BE2C (cell line): ENCODE results near the gene SAMD15.

Experiments
- DNase-seq: peaks from one replicate; pipeline ENCODE4 v3.0.0-alpha.2; 2020
- H3K27me3 ChIP-seq: fragments of 250-450 bp; sonication (Bioruptor Pico); 2 replicates; pipeline ENCODE4 v1.5.1; 2020; ENCODE audit warnings: mild to moderate bottlenecking
- H3K36me3 ChIP-seq: fragments of 250-450 bp; sonication (Bioruptor Pico); 2 replicates; pipeline ENCODE4 v1.5.1; 2020; ENCODE audit warnings: mild to moderate bottlenecking
- H3K4me1 ChIP-seq: fragments of 250-450 bp; sonication (Bioruptor Pico); 2 replicates; pipeline ENCODE4 v1.5.1; 2020
- H3K4me3 ChIP-seq: 2 replicates; pipeline ENCODE4 v1.5.1; 2011; ENCODE audit warnings: low read depth, low read length
- H3K9me3 ChIP-seq: fragments of 250-450 bp; sonication (Bioruptor Pico); 2 replicates; pipeline ENCODE4 v1.5.1; 2020
- TF ChIP-seq, protein P1 (sequence below): IDR thresholded peaks from 2 replicates; pipeline ENCODE4 v1.5.1; 2012; ENCODE audit warnings: mild to moderate bottlenecking, low read depth, low read length

Gene SAMD15

DNA sequence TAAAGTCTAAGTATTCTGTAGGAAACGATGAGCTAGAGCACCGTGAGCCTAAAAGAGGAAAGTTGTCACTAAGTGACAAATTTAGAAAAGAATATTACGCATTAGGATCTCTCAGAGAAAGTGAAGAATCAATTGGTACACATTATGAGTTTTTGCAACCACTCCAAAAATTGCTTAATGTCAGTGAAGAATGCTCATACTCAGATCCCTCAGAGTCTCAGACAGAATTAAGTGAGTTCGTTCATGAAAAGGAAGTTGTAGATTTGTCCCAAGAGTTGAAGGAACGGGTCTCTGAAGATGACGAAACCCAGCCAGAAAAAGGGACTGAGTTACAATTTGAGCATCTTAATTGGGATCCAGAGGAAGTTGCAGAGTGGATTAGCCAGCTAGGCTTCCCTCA lies 1.5 kb downstream of the SAMD15 start:
- Histone ChIP-seq H3K4me1 (peaks cover 4% of the 10 kb centered on the region; the same call in 1 of the 2 replicates), H3K9me3 (no peaks in the 10 kb centered on the region), H3K27me3 (no peaks in the 10 kb centered on the region), H3K36me3 (no peaks in the 10 kb centered on the region), H3K4me3 (no peak overlapping the region)
- no peak for DNase-seq
- TF ChIP-seq, protein P1, sequence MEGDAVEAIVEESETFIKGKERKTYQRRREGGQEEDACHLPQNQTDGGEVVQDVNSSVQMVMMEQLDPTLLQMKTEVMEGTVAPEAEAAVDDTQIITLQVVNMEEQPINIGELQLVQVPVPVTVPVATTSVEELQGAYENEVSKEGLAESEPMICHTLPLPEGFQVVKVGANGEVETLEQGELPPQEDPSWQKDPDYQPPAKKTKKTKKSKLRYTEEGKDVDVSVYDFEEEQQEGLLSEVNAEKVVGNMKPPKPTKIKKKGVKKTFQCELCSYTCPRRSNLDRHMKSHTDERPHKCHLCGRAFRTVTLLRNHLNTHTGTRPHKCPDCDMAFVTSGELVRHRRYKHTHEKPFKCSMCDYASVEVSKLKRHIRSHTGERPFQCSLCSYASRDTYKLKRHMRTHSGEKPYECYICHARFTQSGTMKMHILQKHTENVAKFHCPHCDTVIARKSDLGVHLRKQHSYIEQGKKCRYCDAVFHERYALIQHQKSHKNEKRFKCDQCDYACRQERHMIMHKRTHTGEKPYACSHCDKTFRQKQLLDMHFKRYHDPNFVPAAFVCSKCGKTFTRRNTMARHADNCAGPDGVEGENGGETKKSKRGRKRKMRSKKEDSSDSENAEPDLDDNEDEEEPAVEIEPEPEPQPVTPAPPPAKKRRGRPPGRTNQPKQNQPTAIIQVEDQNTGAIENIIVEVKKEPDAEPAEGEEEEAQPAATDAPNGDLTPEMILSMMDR: no peak

DNA sequence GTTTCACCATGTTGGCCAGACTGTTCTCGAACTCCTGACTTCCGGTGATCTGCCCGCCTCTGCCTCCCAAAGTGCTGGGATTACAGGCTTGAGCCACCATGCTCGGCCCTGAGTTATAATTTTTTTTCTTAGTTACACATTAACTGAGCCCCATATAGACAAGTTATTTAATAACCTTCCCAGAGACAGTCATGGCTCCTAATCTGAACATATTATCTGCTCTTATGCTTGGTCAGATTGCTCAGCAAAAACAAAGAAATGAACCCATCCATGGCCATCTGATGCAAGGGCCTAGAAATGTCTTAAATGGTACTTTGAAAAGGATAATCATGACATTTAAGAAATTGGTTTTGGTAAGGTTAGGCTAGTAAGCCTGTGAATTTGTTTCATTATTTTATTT lies 13.0 kb downstream of the SAMD15 start:
- TF ChIP-seq, protein P1: no peak
- Histone ChIP-seq H3K36me3 (no peaks in the 10 kb centered on the region), H3K4me1 (no peaks in the 10 kb centered on the region), H3K27me3 (no peaks in the 10 kb centered on the region), H3K4me3 (no peak overlapping the region), H3K9me3 (no peaks in the 10 kb centered on the region)
- DNase-seq: no peak

DNA sequence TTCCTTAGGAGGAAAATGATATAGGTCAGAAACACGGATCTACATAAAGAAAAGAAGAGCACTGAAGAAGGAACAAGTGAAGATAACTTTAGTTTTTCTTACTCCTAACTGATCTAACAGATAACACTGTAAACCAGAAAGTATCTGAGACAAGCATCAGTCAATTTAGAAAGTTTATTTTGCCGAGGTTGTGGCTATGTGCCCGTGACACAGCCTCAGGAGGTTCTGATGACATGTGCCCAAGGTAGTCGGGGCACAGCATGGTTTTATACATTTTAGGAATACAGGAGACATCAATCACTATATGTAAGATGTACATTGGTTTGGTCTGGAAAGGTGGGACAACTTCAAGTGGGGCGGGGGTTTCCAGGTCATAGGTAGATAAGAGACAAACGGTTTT lies 23.0 kb downstream of the SAMD15 start:
- Histone ChIP-seq H3K4me3 (no peak overlapping the region), H3K4me1 (no peaks in the 10 kb centered on the region), H3K36me3 (no peaks in the 10 kb centered on the region), H3K9me3 (no peaks in the 10 kb centered on the region; the same call in 1 of the 2 replicates), H3K27me3 (no peaks in the 10 kb centered on the region)
- TF ChIP-seq, protein P1: no peak
- DNase-seq: no peak

DNA sequence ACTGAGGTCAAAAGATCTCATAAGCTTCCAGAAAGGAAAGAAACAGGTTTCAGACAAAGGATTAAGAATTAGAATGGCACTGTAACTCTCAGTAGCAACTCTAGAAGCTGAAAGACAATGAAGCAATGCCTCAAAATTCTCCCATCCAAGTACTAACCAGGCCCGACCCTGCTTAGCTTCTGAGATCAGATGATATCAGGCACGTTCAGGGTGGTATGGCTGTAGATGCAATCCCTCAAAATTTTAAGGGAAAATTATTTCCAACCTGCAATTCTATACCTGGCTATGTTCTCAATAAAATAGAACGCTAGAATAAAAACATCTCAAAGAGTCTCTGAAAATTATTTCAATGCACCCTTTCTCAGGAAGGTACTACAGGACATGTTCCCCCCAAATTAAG lies 26.6 kb downstream of the SAMD15 start:
- Histone ChIP-seq H3K4me3 (no peak overlapping the region), H3K27me3 (no peaks in the 10 kb centered on the region), H3K36me3 (no peaks in the 10 kb centered on the region), H3K4me1 (no peaks in the 10 kb centered on the region), H3K9me3 (no peaks in the 10 kb centered on the region)
- DNase-seq: no peak
- TF ChIP-seq, protein P1: no peak

DNA sequence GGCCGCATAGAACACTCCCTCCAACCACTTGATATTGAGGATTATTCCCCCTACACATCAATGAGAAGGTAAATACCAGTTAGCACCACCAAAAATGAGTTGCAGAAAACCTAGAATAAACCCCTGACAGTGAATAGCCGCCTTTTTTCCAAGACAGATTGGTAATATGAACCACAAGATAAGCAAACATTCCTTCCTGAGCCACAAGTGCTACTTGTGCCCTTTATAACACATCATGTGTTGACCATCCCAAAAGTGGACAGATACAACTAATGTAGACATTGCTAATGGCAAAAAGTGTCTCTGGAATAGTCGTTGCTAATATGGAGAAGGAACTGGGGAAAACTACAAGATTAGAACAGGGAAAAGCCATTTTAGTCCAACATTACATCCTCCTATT lies 28.9 kb downstream of the SAMD15 start:
- no peaks in the 10 kb centered on the region for H3K27me3 ChIP-seq
- TF ChIP-seq, protein P1: no peak
- H3K36me3 ChIP-seq: no peaks in the 10 kb centered on the region
- DNase-seq: no peak
- H3K4me3 ChIP-seq: no peak overlapping the region
- no peaks in the 10 kb centered on the region for H3K9me3 ChIP-seq
- no peaks in the 10 kb centered on the region for H3K4me1 ChIP-seq

DNA sequence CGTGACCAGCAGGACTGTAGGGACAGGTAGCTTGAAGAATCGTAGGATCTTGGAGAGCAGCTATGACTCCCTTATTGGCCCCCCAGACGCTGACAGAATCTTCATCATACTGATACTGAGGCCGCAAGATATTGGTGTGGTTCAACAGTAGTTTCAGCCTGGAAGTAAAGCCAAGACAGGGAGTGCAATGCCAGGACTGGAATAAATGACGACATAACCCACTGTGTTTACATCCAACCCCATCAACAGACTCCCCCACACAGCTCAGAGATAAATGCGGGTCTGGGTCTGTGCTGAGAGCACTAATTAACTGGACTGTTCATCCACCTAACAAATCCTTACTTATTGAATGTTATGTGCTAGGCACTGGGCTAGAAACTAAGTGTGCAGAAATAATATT lies 29.5 kb downstream of the SAMD15 start:
- peak; percentile 8 for DNase-seq
- Histone ChIP-seq H3K4me1 (no peaks in the 10 kb centered on the region), H3K27me3 (no peaks in the 10 kb centered on the region), H3K36me3 (no peaks in the 10 kb centered on the region), H3K4me3 (no peak overlapping the region), H3K9me3 (no peaks in the 10 kb centered on the region)
- TF ChIP-seq, protein P1: no peak
